ENCODE results near the gene LAMA5.

LAMA5 gene

DNA sequence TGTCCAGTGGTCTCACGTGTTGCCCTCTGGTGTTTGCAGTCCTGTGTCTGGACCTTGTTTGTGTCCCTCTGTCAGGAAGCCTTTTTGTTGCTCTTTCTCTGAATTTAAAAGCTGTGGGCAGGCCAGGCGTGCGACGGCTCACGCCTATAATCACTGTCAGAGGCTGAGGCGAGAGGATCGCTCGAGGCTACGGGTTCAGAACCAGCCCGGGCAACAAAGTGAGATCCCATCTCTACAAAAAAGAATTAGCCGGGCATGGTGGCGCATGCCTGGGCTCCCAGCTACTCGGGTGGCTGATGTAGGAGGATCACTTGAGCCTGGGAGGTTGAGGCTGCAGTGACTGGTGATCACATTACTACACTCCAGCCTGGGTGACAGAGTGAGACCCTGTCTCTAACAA, 100.3 kb downstream of the LAMA5 start:
- no peak for DNase-seq (ENCODE audit: low read depth)

DNA sequence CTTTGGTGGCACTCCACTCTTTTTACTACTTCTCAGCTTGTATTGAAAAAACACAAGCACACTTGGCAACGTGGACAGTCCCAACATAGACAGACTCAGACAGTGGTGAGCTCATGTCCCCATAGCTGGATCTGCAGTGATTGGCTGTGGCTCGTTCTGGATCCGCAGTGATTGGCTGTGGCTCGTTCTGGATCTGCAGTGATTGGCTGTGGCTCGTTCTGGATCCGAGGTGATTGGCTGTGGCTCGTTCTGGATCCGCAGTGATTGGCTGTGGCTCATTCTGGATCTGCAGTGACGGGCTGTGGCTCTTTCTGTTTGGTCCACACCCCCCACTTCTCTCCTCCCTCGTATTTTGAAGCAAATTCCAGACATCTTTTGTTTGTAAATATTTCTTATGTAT, 100.8 kb downstream of the LAMA5 start:
- DNase-seq (ENCODE audit: low read depth): no peak

DNA sequence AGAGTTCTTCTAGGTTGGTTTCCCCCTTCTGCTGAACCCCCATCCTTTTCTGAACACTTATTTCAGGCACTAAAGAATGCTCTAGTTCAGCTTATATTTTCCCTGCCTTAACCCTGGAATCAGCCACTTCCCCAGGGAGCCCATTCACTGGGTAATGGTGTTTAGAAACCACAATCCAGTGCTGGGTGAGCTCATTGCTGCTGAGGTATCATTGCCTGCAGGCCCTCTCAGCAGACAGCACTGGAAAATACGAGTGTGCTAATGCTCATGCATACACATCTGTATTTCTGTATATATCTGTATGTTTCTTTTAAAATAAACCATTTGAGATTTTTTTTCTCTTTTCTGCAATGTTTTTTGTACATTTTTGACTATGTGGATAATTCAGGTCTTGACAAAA, 101.7 kb downstream of the LAMA5 start:
- DNase-seq (ENCODE audit: low read depth): no peak

DNA sequence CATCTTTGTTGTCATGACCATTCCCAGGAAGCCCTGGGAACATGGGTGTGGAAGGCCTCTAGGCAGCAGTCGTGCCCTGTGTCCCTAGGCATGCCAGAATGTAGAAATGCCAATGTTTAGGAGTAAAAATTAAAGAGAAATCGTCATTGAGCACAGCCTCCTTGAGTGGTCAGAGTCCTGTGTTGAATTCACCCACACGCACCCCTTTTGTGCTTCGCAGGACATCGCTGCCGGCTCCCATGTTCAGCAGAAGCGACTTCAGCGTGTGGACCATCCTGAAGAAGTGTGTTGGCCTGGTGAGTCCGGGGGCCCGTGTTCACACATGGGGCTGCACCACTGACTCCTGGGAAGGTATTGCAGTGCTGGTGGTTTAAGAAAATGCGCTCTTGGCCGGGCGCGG, 103.7 kb downstream of the LAMA5 start:
- DNase-seq (ENCODE audit: low read depth): no peak

DNA sequence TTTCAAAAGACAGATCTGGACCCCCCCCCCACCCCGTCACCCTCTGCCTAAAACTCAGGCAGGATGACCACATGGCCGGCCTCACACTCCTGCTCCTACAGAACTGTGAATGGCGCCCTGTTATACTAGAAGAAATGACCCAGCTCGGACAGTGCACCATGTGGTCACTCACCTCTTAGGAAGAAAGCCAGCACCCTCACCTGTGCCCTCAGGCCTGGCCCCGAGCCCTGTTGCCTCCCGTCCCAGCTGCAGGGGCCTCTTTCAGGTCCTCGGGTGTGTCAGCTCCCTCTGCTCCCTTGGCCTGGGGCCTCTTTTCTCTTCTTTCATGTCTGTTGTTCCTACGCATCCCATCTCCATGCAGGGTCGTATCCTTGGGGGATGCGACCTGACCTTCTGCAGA, 105.0 kb downstream of the LAMA5 start:
- DNase-seq (ENCODE audit: low read depth): no peak

DNA sequence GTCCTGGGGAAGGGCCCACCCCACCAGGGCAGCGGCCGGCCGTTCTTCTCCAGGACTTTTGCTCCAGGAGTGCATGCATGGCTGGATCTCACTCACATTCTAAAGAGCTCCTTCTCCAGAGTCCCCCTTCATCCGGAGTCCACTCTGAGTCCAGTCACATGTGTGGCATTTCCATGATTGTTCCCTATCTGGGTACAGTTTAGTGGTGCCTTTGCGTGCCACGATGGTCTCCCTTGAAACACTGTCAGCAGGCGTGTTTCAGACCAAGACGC, 107.9 kb downstream of the LAMA5 start:
- no peak for DNase-seq (ENCODE audit: low read depth)

Measured in CMK (cell line).